CMK (cell line): ENCODE data around the gene ITGA1.
"Not testable (repeated sequence)": the region's sequence is repeated elsewhere in the genome, so short reads cannot be mapped to it uniquely, and the experiment has no call there.

Source experiments
- DNase-seq: peaks from one replicate; pipeline ENCODE4 v3.0.0-alpha.2; 2010; ENCODE audit warnings: low read depth

ITGA1 gene

DNA sequence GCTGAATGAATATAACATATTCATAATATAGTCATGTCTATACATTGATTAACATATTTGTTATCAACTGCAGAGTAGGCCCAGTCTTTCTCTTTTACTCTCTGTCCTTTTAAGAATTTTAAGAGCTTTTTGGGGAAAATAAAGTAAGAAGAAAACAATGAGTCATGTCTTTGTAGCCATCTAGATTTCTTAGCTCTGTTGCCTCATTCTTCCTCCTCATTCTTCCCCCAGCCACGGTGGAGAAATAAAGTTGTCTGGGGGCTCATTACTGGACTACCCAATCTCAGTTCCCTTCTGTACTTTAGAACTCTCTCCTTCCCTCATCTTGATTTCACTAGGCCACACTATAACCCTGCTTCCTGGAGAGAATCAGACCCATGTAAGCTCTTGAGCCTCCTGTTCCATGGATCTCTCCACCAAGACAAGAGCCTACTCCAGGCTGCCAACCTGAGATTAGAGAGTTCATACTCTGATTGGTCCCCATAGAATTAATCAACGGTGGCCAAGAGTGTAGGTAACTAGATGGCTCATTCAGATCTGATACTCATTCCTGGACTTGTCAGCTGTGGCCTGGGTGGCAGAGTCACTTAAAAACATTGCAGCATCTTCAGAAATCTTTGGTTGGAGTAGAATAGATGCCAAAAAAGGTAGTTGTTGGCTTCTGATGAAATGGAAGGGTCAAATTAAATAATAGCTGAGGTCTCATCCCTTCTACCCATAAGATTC, 44.2 kb downstream of the ITGA1 start:
- peak; percentile 18 for DNase-seq

- no peak for DNase-seq
Measured at GRCh38 chr5:52834320-52834719, 46.6 kb downstream of the ITGA1 start.

DNA sequence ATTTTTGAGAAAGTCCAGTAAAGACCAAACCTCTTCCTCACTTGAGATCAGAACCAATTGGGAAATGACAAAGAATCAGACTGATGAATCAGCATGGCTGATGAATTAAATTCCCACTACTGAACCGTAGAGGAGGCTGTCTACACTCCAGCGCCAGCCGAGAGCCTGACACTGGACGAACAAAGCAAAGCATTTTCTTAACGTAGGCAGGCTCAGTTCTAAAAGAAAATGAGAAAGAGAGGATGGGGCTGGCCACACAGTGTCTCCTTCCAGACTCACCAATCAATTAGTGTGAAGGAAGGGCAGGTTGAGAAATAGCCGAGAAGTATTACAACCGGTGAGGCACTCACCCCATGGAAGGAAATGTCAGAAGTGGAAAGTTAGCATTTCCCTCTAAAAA, 49.4 kb downstream of the ITGA1 start:
- DNase-seq: no peak

DNA sequence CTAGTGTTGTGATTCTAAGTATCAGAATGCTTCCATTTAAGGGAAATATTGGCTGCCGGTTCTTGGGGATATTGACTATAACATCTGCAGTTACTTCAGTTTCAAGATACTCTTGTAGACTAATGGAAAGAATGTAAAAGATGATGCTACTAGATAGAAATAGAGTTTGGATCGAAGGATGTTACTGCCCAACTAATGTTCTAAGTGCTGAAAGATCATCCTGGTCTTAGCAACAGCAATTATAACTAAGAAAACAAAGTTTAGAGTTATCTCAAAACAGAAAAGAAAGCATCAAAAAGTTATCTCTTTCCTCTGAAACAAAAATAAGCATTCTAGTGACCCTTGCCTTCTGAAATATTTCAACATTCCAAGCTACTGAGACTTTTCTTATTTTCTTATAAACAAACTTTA, 49.9 kb downstream of the ITGA1 start:
- DNase-seq: no peak

DNA sequence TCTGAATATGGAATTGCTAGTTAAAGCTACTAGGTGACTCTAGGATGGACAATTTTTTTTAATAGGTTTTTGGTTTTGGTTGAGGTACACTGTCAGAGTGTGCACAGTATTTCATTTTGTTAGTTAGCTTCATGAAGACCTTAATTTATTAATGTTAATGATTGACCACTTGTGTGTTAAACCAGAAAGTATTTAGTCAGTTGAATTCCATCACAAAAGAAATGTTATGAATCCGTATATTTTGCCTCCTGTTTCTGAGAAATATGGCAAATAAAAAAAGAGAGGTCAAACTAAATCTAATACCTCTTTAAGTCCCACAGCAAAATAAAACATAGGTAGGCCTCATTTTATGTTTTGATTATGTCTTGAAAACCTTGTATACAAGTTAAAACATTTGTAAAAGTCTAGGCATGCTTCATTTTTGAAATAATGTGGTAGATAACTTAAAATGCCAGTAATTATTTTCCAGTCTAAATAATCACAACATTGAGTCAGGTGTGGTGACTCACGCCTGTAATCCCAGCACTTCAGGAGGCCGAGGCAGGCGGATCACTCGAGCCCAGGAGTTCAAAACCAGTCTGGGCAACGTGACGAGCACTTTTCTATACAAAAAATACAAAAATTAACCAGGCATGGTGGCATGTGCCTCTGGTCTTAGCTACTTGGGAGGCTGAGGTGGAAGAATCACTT, 50.8 kb downstream of the ITGA1 start:
- DNase-seq: no peak

GRCh38 chr5:52839285-52839684, 51.6 kb downstream of the ITGA1 start:
- DNase-seq: no peak

DNA sequence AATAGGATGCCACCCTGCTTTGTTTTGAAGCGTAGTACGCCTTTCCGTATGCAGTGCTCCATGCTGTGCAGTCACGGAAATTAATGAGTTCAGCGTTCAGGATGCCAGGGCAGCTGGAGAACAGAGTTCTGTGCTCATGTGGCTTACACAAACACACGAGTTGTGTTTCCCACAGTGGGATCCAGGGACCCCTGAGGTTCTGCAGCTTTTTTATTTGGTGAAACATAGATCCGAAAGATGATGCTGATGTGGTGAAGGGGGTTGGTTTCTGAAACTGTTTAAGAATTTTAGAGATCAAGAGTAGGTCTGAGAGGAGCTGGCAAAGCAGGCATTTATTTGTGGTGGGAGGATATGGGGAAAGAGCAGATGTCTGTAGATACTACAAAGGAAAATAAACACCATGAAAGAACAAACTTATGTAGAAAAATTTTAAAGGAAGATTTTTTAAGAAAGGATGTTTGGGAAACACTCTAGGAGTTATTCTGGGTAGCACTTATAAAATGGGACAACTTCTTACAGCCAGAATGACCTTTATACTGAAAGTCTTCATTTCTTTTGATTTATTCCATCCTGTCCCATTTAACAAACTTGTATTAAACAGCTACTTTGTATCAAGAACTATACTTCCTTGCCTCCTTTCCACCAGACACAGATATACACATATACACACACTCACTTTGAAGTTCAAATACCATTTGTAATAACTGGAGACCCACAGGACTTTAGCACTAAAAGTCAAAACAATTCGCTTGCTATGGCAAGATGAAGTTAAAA, 52.7 kb downstream of the ITGA1 start:
- DNase-seq: no peak

- no peak for DNase-seq
Measured at GRCh38 chr5:52841114-52841513, 53.4 kb downstream of the ITGA1 start.

DNA sequence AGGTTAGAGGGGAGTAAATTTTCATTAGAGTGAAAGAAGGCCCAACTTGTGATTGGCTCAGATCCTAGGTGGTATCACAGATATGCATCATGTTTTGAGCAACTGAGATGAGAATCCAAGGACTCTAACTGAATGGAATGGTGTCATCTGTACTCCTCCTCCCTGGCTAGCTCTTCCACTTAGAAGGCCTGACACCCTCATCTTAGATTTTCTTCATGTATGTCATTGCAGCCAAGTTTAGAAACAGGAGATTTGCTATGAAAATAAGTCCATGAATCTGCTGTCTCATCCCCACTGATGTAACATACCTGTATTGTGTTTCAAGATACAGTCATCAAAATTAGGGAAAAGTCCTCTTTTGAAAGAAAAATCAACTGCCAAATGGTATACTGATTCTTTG, 54.4 kb downstream of the ITGA1 start:
- no peak for DNase-seq

DNA sequence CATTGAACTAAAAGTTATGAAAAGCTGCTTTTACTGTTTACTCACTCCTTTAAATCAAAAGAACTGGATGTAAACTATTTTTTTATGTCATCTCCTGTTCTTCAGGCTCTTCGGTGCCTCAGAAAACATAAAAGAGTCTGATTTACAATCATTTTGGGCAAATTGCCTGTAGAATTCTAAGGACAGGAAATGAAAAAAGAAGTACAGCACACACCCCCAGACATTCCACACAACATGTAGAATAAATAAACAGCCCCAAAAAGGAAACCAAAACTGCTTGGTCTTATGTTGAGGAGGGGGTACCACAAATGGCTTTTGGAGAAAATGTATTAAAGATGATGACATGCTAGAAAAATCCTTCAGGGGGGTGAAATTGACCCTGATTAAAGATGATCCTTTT, 57.2 kb downstream of the ITGA1 start:
- DNase-seq: no peak

GRCh38 chr5:52846182-52846842, 58.6 kb downstream of the ITGA1 start:
- DNase-seq: no peak

DNA sequence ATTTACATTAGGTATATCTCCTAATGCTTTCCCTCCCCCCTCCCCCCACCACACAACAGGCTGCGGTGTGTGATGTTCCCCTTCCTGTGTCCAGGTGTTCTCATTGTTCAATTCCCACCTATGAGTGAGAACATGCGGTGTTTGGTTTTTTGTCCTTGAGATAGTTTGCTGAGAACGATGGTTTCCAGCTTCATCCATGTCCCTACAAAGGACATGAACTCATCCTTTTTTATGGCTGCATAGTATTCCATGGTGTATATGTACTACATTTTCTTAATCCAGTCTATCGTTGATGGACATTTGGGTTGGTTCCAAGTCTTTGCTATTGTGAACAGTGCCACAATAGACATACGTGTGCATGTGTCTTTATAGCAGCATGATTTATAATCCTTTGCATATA, 61.0 kb downstream of the ITGA1 start:
- DNase-seq: not testable (repeated sequence)

DNA sequence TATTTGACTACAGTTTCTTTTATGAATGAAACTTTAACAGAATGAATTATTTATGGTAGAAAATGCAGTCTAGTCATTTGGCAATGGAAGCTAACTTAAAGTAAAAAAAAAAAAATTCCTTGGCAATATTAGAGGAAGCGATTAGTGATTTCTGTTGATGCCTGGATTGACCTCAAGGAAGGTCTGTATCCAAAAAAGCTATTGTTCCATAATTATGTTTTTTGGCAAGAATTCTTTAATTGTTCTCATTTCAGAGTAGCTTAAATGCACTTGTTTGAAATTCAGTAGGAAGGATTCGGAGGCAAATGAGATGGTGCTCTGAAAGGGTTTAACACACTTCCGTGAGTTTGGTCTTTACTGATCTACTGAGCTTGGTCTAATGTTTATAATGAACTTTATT, 61.8 kb downstream of the ITGA1 start:
- no peak for DNase-seq

DNA sequence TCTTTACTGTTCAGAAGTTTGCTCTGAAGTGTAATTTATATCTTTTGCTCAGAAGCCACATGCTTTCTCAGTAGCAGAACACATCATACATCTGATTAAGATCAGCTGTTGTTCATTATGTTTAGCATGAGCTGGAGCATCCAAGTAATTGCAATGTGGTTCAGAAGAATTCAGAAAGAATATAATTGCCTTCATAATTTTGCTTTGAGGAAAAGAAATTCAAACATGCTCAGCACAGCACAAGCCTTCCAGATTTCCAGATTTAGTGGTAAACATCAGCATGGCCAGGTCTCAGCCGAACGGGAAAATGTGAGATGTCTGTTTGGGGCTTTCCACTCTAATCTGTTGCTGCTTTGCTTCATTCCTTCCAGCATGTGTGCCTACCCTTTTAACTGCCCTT, 65.9 kb downstream of the ITGA1 start:
- DNase-seq: no peak

GRCh38 chr5:52854301-52854700, 66.6 kb downstream of the ITGA1 start:
- DNase-seq: no peak

- DNase-seq: no peak
Measured at GRCh38 chr5:52854949-52855348, 67.2 kb downstream of the ITGA1 start.

- no peak for DNase-seq
Measured at GRCh38 chr5:52856564-52856963, 68.8 kb downstream of the ITGA1 start.

DNA sequence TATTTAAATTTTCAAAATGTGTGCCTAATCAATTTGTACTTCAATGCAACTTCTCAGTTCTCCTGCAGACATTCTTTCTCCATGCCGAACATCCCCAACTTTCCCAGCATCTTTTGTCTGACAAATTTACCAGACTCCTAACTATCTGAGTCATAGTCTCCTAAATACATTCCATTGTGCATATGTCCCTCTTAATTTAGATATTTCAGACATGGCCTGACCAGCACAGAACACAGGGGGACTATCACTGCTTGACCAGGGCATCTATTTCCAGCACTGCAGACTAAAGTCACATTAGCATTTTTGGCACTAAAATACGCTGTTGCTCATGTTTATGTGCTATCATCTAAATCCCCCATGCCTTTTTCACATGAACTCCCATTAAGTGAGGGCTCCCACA, 71.9 kb downstream of the ITGA1 start:
- DNase-seq: no peak

DNA sequence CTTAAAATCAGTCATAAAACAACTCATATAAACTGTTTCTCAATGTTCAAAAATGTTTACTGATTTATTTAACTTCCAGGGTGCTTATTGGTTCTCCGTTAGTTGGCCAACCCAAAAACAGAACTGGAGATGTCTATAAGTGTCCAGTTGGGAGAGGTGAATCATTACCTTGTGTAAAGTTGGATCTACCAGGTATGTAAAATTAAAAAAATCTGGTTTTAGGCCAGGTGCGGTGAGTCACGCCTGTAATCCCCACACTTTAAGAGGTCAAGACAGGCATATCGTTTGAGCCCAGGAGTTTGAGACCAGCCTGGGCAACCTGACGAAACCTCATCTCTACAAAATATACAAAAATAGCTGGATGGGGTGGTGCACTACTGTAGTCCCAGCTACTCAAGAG, 73.7 kb downstream of the ITGA1 start:
- no peak for DNase-seq

- no peak for DNase-seq
Measured at GRCh38 chr5:52863715-52864290, 76.1 kb downstream of the ITGA1 start.

DNA sequence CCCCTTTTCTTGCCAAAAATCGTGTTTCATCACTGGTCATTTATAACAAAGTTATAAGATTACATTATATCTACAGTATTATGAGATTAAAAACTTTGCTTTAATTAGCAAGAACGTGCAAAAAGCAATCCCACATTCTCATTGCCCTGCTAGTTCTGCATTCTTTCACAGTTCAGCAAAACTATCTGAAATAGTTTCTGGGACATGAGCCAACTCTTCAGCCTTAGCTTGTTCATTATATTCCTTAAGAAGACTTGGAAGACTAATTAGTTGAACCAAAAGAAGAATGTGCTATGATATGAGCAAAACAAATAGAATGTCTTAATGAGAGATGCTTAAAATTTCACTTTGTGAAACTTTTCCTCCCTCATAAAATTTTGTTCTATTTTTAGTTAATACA, 76.7 kb downstream of the ITGA1 start:
- DNase-seq: no peak

DNA sequence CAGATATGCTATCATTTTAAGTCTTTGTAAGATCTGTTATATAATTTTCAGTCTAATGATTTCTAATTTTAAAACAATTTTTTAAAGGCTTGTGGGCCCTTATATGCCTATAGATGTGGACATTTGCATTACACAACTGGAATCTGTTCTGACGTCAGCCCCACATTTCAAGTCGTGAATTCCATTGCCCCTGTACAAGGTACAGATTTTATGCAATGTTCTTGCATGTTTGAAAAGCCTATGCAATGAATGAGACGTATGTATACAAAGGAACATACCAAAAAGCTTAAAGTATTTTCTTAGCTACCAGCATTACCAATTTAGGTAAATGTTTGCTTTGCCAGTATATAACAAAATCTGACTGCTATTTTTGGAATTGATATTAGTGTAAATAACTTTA, 77.2 kb downstream of the ITGA1 start:
- DNase-seq: no peak
